ENCODE results near the gene LTA4H. TPM values are rescaled to one million over a fixed set of nuclear protein-coding genes. Genes with fewer than 3 reads are reported as not detected.
A peak's percentile ranks its signal among the peaks of the same experiment; 100 is the strongest.

The LTA4H gene
- total RNA-seq, 1 experiment from 2014 or later: 51.8 TPM

DNA sequence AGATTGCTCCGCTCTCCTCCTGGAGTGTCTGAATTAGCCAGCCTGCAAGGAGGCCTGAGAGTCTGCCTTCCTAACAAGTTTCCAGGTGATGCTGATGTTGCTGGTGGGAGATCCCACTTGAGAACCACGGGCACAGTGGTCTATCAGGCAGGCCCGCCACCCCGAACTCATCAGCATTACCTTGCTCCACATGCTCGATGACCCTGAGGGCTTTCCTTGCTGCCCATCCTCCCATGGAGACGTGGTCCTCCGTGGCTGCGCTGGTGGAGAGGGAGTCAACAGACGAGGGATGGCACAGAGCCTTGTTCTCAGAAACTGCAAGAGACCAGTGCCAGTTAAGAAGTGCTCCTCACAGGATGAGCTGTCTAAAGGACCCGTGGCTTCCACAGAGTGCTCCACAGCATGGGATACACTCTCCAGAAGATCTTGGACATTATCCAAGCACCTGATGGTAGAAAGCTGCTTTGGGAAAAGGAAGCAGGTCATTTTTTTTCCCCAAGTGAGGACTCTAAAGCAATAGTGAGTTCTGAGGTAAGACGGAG is 57.6 kb downstream of the LTA4H start:
- TF ChIP-seq, protein P1, sequence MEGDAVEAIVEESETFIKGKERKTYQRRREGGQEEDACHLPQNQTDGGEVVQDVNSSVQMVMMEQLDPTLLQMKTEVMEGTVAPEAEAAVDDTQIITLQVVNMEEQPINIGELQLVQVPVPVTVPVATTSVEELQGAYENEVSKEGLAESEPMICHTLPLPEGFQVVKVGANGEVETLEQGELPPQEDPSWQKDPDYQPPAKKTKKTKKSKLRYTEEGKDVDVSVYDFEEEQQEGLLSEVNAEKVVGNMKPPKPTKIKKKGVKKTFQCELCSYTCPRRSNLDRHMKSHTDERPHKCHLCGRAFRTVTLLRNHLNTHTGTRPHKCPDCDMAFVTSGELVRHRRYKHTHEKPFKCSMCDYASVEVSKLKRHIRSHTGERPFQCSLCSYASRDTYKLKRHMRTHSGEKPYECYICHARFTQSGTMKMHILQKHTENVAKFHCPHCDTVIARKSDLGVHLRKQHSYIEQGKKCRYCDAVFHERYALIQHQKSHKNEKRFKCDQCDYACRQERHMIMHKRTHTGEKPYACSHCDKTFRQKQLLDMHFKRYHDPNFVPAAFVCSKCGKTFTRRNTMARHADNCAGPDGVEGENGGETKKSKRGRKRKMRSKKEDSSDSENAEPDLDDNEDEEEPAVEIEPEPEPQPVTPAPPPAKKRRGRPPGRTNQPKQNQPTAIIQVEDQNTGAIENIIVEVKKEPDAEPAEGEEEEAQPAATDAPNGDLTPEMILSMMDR (conservative IDR thresholded peaks at IDR 0.05; ENCODE audit: low read depth, low read length): no peak
- TF ChIP-seq EZH2 (IDR thresholded peaks at IDR 0.05; ENCODE audit: borderline replicate concordance, low read depth, low read length, poor library complexity, severe bottlenecking): no peak
- intact Hi-C loops (cut with micrococcal nuclease; ENCODE audit: unreplicated experiment): no loop called here
- CTCF ChIA-PET: no interaction called here
- no peak for DNase-seq (ENCODE audit: low spot score)
- Histone ChIP-seq H3K27ac (ENCODE audit: low read depth, low read length, poor library complexity, severe bottlenecking) (no peak overlapping the region), H3K4me3 (ENCODE audit: low read depth, low read length, poor library complexity, severe bottlenecking) (no peak overlapping the region), H3K9me3 (ENCODE audit: low read depth, low read length, poor library complexity, severe bottlenecking) (no peaks in the 10 kb centered on the region), H3K27me3 (replicated peaks; ENCODE audit: insufficient read depth, low read depth, low read length, poor library complexity) (no peaks in the 10 kb centered on the region), H3K4me1 (ENCODE audit: insufficient read depth, low read length, poor library complexity, severe bottlenecking) (no peaks in the 10 kb centered on the region), H3K36me3 (ENCODE audit: insufficient read depth, low read length, poor library complexity, severe bottlenecking) (no peaks in the 10 kb centered on the region)
- no TSS peak for BruUV-seq (replicated peaks)
- POLR2A ChIA-PET (ENCODE audit: low non-redundant PET): no interaction called here

DNA sequence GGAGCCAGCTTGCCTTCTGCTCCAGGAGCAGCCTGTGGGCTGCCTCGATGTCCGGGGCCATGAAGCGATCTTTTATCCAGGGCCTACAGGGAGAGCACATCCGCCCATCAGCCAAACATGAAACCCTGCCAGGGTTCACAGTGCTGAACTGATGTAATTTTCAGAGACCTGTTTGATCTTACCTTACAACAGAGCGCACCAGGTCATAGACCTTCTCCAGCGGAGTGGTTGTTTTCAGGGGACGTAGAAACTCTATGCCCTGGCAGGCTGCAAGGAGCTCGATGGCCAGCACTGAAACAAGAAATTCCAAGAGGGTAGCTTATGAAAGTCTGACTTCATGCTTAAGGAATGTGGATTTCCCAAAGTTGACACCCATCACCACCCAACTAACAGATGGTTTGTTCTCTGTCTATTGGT is 59.0 kb downstream of the LTA4H start:
- H3K9me3 ChIP-seq (ENCODE audit: low read depth, low read length, poor library complexity, severe bottlenecking): no peaks in the 10 kb centered on the region
- ChIA-PET POLR2A (ENCODE audit: low non-redundant PET) (no interaction called here), CTCF (no interaction called here)
- no peak for TF ChIP-seq EZH2 (IDR thresholded peaks at IDR 0.05; ENCODE audit: borderline replicate concordance, low read depth, low read length, poor library complexity, severe bottlenecking)
- TF ChIP-seq, protein P1 (conservative IDR thresholded peaks at IDR 0.05; ENCODE audit: low read depth, low read length): no peak
- no peaks in the 10 kb centered on the region for H3K36me3 ChIP-seq (ENCODE audit: insufficient read depth, low read length, poor library complexity, severe bottlenecking)
- H3K27ac ChIP-seq (ENCODE audit: low read depth, low read length, poor library complexity, severe bottlenecking): no peak overlapping the region
- no peaks in the 10 kb centered on the region for H3K4me1 ChIP-seq (ENCODE audit: insufficient read depth, low read length, poor library complexity, severe bottlenecking)
- intact Hi-C loops (cut with micrococcal nuclease; ENCODE audit: unreplicated experiment): no loop called here
- peak; percentile 14 for DNase-seq (ENCODE audit: low spot score)
- H3K27me3 ChIP-seq (replicated peaks; ENCODE audit: insufficient read depth, low read depth, low read length, poor library complexity): no peaks in the 10 kb centered on the region
- H3K4me3 ChIP-seq (ENCODE audit: low read depth, low read length, poor library complexity, severe bottlenecking): no peak overlapping the region
- BruUV-seq (replicated peaks): no TSS peak

DNA sequence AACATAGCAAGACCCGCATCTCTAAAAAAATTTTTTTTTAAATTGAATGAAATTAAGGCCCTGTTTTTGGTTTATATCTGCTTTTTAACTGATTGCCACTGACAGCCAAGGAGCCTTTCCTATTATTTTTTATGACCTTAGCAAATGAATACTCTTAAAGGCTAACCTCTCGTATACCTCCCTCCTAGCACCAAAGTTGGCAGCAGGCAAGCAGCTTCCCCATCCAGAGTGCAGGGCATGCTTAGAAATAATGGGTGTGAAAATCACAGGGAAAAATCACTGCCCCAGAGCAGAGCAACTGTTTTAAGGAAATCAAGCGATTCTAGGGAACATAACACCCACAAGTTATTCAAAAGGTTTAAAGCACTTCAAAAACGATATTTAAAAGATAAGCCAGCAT is 59.9 kb downstream of the LTA4H start:
- intact Hi-C loops (cut with micrococcal nuclease; ENCODE audit: unreplicated experiment): no loop called here

More for the DNA sequence above, 59.9 kb downstream of the LTA4H start:
- H3K9me3 ChIP-seq (ENCODE audit: low read depth, low read length, poor library complexity, severe bottlenecking): no peaks in the 10 kb centered on the region
- no TSS peak for BruUV-seq (replicated peaks)
- H3K27ac ChIP-seq (ENCODE audit: low read depth, low read length, poor library complexity, severe bottlenecking): no peak overlapping the region
- no peak overlapping the region for H3K4me3 ChIP-seq (ENCODE audit: low read depth, low read length, poor library complexity, severe bottlenecking)
- ChIA-PET POLR2A (ENCODE audit: low non-redundant PET) (no interaction called here), CTCF (no interaction called here)
- no peak for DNase-seq (ENCODE audit: low spot score)
- TF ChIP-seq EZH2 (IDR thresholded peaks at IDR 0.05; ENCODE audit: borderline replicate concordance, low read depth, low read length, poor library complexity, severe bottlenecking): no peak
- TF ChIP-seq, protein P1 (conservative IDR thresholded peaks at IDR 0.05; ENCODE audit: low read depth, low read length): no peak
- H3K27me3 ChIP-seq (replicated peaks; ENCODE audit: insufficient read depth, low read depth, low read length, poor library complexity): no peaks in the 10 kb centered on the region
- H3K36me3 ChIP-seq (ENCODE audit: insufficient read depth, low read length, poor library complexity, severe bottlenecking): no peaks in the 10 kb centered on the region
- no peaks in the 10 kb centered on the region for H3K4me1 ChIP-seq (ENCODE audit: insufficient read depth, low read length, poor library complexity, severe bottlenecking)

All from A673 (cell line).